Muscle layer of duodenum (tissue), 2 donors: ENCODE results near the gene POU4F2.

Experiments
- H3K27ac ChIP-seq: one replicate; pipeline ENCODE4 v1.7.0; 2013; ENCODE audit warnings: mild to moderate bottlenecking, low read length
- H3K27me3 ChIP-seq: one replicate; pipeline ENCODE4 v1.7.0; 2013; ENCODE audit warnings: low read depth, mild to moderate bottlenecking, control low read depth, low read length
- H3K36me3 ChIP-seq, 2 donors: one replicate each; pipeline ENCODE4 v1.7.0; 2013; ENCODE audit warnings: low read length in 2 of 2, control low read depth in 1 of 2, mild to moderate bottlenecking in 1 of 2; ENCODE audit not compliant: insufficient read depth in 2 of 2, control insufficient read depth in 1 of 2
- H3K4me1 ChIP-seq, 2 donors: one replicate each; pipeline ENCODE4 v1.7.0; 2013; ENCODE audit warnings: low read length in 2 of 2, mild to moderate bottlenecking in 2 of 2, control low read depth in 1 of 2, moderate library complexity in 1 of 2; ENCODE audit not compliant: insufficient read depth in 2 of 2, control insufficient read depth in 1 of 2
- H3K4me3 ChIP-seq, 2 donors: one replicate each; pipeline ENCODE4 v1.7.0; 2013; ENCODE audit warnings: low read length in 2 of 2, low read depth in 1 of 2, mild to moderate bottlenecking in 1 of 2
- H3K9me3 ChIP-seq, 2 donors: one replicate each; pipeline ENCODE4 v1.7.0; 2013; ENCODE audit warnings: low read length in 2 of 2, control low read depth in 1 of 2, mild to moderate bottlenecking in 1 of 2; ENCODE audit not compliant: control insufficient read depth in 1 of 2
- donor health status: healthy.

The POU4F2 gene

GRCh38 chr4:146640465-146641061, 1.9 kb downstream of the POU4F2 start:
- Histone ChIP-seq H3K27me3 (peaks cover 28% of the 10 kb centered on the region), H3K4me3 (no peak overlapping the region), H3K27ac (no peak overlapping the region), H3K9me3 (peaks cover 0 to 3% of the 10 kb centered on the region in 2 donors), H3K4me1 (peaks cover 0 to 24% of the 10 kb centered on the region in 2 donors), H3K36me3 (no peaks in the 10 kb centered on the region)

GRCh38 chr4:146641762-146642161, 3.1 kb downstream of the POU4F2 start:
- Histone ChIP-seq H3K9me3 (no peaks in the 10 kb centered on the region), H3K4me1 (peaks cover 0 to 24% of the 10 kb centered on the region in 2 donors), H3K4me3 (no peak overlapping the region), H3K27me3 (peaks cover 22% of the 10 kb centered on the region), H3K27ac (no peak overlapping the region), H3K36me3 (no peaks in the 10 kb centered on the region)

- Histone ChIP-seq H3K27me3 (peaks cover 18% of the 10 kb centered on the region), H3K4me1 (peaks cover 0 to 11% of the 10 kb centered on the region in 2 donors), H3K36me3 (no peaks in the 10 kb centered on the region), H3K4me3 (no peak overlapping the region), H3K27ac (no peak overlapping the region), H3K9me3 (no peaks in the 10 kb centered on the region)
Observed at GRCh38 chr4:146643812-146644401, 5.2 kb downstream of the POU4F2 start.

DNA sequence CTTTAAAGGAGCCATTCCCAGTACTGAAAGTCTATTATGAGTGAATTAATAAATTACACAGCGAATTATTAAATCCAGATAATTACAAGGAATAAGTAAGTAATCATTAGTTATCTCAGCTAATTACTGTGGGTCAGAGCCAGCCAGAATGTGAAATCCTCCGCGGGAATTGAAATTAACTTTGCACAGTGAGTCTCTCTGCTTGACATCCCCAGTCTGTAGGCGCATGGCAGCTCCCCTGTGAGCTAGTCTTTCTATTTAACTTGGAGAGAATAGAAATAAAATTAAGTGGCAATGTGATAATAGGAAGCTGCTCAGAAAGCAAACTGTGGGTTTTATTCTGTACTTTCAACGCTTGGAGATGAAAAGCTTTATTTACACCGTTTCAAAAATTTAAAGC, 7.2 kb downstream of the POU4F2 start:
- Histone ChIP-seq H3K4me1 (peaks cover 0 to 3% of the 10 kb centered on the region in 2 donors), H3K4me3 (no peak overlapping the region), H3K27me3 (peaks cover 24% of the 10 kb centered on the region), H3K27ac (no peak overlapping the region), H3K9me3 (no peaks in the 10 kb centered on the region), H3K36me3 (no peaks in the 10 kb centered on the region)

- no peak overlapping the region for H3K27ac ChIP-seq
- peaks cover 0 to 3% of the 10 kb centered on the region in 2 donors for H3K4me1 ChIP-seq
- H3K27me3 ChIP-seq, result peaks cover 24% of the 10 kb centered on the region
- no peak overlapping the region for H3K4me3 ChIP-seq
- no peaks in the 10 kb centered on the region for H3K36me3 ChIP-seq
- H3K9me3 ChIP-seq, result no peaks in the 10 kb centered on the region
Observed at GRCh38 chr4:146646593-146647325, 8.1 kb downstream of the POU4F2 start.

DNA sequence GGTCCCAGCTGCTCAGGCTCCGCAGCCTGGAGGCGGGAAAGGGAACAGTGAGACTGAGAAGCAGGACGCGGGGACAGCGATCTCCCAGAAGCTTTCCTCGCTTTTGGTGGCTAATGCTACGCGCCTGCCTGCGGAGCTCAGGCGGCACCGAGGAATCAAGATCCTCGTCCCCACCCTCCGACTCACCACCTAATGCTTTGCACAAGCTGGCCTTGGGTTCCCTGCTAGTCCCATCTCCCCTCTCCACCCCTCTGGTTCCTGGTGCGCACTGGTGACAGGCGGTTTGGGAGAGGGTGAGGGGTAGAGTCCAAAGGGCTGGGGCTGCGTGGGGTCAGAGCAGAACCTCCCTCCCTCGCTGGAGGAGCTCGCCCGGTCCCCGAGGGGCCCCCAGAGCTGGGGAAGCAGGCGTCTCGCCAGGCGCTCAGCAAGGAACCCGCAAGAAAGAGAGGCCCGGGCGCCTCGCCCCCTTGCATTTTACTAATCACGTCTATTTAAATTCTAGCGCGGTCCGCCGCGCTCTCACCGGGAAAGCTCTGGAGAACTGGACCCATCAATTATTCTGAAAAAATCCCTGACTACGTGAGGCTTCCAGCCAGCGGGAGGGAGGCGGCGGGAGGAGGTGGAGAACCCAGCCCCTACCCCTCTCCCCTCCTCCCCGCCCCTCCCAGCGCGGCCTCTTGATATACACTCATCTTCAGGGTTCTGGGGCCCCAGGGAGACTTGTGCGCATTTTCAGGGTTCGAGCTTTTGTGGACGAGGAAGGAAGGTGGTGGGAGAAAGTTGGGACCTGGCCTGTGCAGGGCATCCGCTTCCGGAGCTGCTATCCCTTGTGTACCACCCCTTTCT, 9.1 kb downstream of the POU4F2 start:
- Histone ChIP-seq H3K27me3 (peaks cover 24% of the 10 kb centered on the region), H3K4me3 (no peak overlapping the region), H3K27ac (no peak overlapping the region), H3K36me3 (no peaks in the 10 kb centered on the region), H3K4me1 (peaks cover 0 to 3% of the 10 kb centered on the region in 2 donors), H3K9me3 (no peaks in the 10 kb centered on the region)

DNA sequence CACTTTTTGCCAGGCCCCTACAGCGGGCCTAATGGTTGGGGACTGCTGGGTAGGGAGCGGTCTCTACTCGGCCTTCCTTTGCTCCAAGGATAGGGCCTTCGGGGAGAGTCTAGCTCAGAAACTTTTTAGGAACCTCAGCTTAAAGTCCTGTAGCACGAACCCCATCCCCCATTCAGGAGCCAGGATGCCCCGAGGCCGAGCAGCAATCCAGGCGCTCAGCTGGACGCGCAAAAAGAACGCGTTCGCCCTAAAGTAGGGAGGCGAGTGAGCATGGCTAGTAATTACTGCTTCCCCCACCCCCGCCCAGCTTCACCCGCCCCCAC, 9.7 kb downstream of the POU4F2 start:
- Histone ChIP-seq H3K27ac (no peak overlapping the region), H3K27me3 (peaks cover 24% of the 10 kb centered on the region), H3K4me3 (no peak overlapping the region)

GRCh38 chr4:146649232-146649631, 10.5 kb downstream of the POU4F2 start:
- Histone ChIP-seq H3K4me3 (no peak overlapping the region), H3K27me3 (peaks cover 28% of the 10 kb centered on the region), H3K36me3 (no peaks in the 10 kb centered on the region), H3K4me1 (peaks cover 0 to 6% of the 10 kb centered on the region in 2 donors), H3K27ac (no peak overlapping the region), H3K9me3 (no peaks in the 10 kb centered on the region)

More for the DNA sequence above, 9.7 kb downstream of the POU4F2 start:
- no peaks in the 10 kb centered on the region for H3K36me3 ChIP-seq
- H3K9me3 ChIP-seq, result no peaks in the 10 kb centered on the region
- peaks cover 0 to 3% of the 10 kb centered on the region in 2 donors for H3K4me1 ChIP-seq

DNA sequence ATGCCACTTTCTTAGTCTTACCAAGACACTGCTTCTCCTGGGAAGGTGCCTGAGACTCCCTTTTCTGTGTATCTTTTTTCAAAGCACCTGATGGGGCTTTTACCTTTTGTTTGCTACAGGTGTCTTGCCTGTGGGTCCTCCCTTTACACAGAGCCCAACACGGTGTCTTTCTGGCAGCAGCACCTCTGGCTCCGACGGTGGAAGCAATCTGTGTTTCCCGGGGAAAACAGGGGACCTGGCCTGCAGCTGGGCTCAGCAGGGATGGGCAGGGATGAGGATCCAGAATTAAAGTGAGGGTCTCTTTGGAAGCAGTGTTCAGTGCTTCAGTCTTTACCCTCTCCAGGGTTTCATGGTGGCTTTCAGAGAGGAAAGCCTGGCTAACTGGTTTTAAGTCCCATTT, 11.3 kb downstream of the POU4F2 start:
- Histone ChIP-seq H3K27ac (no peak overlapping the region), H3K4me3 (no peak overlapping the region), H3K27me3 (peaks cover 28% of the 10 kb centered on the region), H3K4me1 (peaks cover 0 to 14% of the 10 kb centered on the region in 2 donors), H3K9me3 (no peaks in the 10 kb centered on the region), H3K36me3 (no peaks in the 10 kb centered on the region)

GRCh38 chr4:146654687-146655520, 16.2 kb downstream of the POU4F2 start:
- H3K4me1 ChIP-seq, result peaks cover 0 to 18% of the 10 kb centered on the region in 2 donors
- H3K27me3 ChIP-seq, result peaks cover 11% of the 10 kb centered on the region
- H3K27ac ChIP-seq, result no peak overlapping the region
- H3K36me3 ChIP-seq, result no peaks in the 10 kb centered on the region
- H3K9me3 ChIP-seq, result no peaks in the 10 kb centered on the region
- H3K4me3 ChIP-seq, result peak overlapping the region; percentile 49 to 70
